ENCODE measurements around the gene SOWAHA.

DNA sequence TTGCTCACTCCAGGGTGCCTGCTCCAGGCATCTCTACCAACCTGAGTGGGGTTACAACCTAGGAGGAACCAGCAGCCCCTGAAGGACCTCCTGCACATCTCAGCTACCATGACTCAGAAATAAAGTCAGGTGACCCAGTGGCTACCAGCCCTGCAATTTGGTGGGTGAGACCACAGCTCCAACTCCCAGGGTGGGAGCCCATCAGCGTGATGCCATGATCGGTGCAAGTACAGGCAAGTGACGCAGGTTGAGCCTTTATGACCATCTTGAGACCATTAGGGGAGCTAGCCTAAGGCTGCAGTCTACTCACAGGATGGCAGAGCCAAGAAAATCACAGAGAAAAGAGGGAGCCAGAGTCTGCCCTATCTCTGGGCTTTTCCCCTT, 44.6 kb upstream of the SOWAHA start:
- no peak for TF ChIP-seq POLR2AphosphoS5 (IDR thresholded peaks at IDR 0.05; ENCODE audit: low read length)
- TF ChIP-seq CHD4 (IDR thresholded peaks at IDR 0.05), result no peak
- TF ChIP-seq, protein P1, sequence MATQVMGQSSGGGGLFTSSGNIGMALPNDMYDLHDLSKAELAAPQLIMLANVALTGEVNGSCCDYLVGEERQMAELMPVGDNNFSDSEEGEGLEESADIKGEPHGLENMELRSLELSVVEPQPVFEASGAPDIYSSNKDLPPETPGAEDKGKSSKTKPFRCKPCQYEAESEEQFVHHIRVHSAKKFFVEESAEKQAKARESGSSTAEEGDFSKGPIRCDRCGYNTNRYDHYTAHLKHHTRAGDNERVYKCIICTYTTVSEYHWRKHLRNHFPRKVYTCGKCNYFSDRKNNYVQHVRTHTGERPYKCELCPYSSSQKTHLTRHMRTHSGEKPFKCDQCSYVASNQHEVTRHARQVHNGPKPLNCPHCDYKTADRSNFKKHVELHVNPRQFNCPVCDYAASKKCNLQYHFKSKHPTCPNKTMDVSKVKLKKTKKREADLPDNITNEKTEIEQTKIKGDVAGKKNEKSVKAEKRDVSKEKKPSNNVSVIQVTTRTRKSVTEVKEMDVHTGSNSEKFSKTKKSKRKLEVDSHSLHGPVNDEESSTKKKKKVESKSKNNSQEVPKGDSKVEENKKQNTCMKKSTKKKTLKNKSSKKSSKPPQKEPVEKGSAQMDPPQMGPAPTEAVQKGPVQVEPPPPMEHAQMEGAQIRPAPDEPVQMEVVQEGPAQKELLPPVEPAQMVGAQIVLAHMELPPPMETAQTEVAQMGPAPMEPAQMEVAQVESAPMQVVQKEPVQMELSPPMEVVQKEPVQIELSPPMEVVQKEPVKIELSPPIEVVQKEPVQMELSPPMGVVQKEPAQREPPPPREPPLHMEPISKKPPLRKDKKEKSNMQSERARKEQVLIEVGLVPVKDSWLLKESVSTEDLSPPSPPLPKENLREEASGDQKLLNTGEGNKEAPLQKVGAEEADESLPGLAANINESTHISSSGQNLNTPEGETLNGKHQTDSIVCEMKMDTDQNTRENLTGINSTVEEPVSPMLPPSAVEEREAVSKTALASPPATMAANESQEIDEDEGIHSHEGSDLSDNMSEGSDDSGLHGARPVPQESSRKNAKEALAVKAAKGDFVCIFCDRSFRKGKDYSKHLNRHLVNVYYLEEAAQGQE (IDR thresholded peaks at IDR 0.05; ENCODE audit: low read depth, low read length), result no peak
- TF ChIP-seq POLR2A (IDR thresholded peaks at IDR 0.05; ENCODE audit: low read depth, low read length), result no peak
- TF ChIP-seq, protein P2, sequence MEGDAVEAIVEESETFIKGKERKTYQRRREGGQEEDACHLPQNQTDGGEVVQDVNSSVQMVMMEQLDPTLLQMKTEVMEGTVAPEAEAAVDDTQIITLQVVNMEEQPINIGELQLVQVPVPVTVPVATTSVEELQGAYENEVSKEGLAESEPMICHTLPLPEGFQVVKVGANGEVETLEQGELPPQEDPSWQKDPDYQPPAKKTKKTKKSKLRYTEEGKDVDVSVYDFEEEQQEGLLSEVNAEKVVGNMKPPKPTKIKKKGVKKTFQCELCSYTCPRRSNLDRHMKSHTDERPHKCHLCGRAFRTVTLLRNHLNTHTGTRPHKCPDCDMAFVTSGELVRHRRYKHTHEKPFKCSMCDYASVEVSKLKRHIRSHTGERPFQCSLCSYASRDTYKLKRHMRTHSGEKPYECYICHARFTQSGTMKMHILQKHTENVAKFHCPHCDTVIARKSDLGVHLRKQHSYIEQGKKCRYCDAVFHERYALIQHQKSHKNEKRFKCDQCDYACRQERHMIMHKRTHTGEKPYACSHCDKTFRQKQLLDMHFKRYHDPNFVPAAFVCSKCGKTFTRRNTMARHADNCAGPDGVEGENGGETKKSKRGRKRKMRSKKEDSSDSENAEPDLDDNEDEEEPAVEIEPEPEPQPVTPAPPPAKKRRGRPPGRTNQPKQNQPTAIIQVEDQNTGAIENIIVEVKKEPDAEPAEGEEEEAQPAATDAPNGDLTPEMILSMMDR (IDR thresholded peaks at IDR 0.05 in 2 of 3, conservative IDR thresholded peaks at IDR 0.05 in 1 of 3; ENCODE audit: control insufficient read depth in 2 of 3, extremely low read depth in 1 of 3, insufficient read depth in 1 of 3, low read depth in 3 of 3, low read length in 3 of 3), result no peak
- TF ChIP-seq, protein P3, sequence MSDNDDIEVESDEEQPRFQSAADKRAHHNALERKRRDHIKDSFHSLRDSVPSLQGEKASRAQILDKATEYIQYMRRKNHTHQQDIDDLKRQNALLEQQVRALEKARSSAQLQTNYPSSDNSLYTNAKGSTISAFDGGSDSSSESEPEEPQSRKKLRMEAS (IDR thresholded peaks at IDR 0.05; ENCODE audit: low read depth, low read length), result no peak
- TF ChIP-seq, protein P4, sequence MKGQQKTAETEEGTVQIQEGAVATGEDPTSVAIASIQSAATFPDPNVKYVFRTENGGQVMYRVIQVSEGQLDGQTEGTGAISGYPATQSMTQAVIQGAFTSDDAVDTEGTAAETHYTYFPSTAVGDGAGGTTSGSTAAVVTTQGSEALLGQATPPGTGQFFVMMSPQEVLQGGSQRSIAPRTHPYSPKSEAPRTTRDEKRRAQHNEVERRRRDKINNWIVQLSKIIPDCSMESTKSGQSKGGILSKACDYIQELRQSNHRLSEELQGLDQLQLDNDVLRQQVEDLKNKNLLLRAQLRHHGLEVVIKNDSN (IDR thresholded peaks at IDR 0.05; ENCODE audit: borderline replicate concordance, extremely low read length, insufficient read depth, low read depth, low read length), result no peak
- no peak for TF ChIP-seq FOS (IDR thresholded peaks at IDR 0.05; ENCODE audit: borderline replicate concordance, extremely low read depth, insufficient read length)
- no peak for TF ChIP-seq TCF3 (IDR thresholded peaks at IDR 0.05; ENCODE audit: borderline replicate concordance, insufficient read depth, low read depth, low read length)

Measured in GM12878 (cell line).